ENCODE measurements around the gene TRHDE. TPM values are rescaled to one million over a fixed set of nuclear protein-coding genes. Genes with fewer than 3 reads are reported as not detected.

TRHDE gene
- total RNA-seq, 1 experiment from 2014 or later = 0.74 TPM

- Histone ChIP-seq H3K79me2 (ENCODE audit: low read depth) (no peaks in the 10 kb centered on the region), H2AFZ (no peak overlapping the region), H3K4me2 (no peak overlapping the region), H3K27ac (no peak overlapping the region), H3K36me3 (ENCODE audit: low read depth) (no peaks in the 10 kb centered on the region), H3K4me3 (no peak overlapping the region), H3F3A (ENCODE audit: insufficient read depth, low read depth) (no peaks in the 10 kb centered on the region), H3K4me1 (replicated peaks; ENCODE audit: insufficient read depth) (no peaks in the 10 kb centered on the region), H3K9me2 (ENCODE audit: insufficient read depth) (no peaks in the 10 kb centered on the region; the same call in 1 of the 2 replicates), H3K27me3 (ENCODE audit: insufficient read depth, low read depth) (no peaks in the 10 kb centered on the region), H3K9me3 (ENCODE audit: insufficient read depth, low read depth) (no peaks in the 10 kb centered on the region), H4K20me1 (ENCODE audit: insufficient read depth) (no peaks in the 10 kb centered on the region)
- POLR2A ChIA-PET (ENCODE audit: unreplicated experiment) = no interaction called here
- CTCF ChIA-PET = no interaction called here
- BruUV-seq (replicated peaks) = no TSS peak
- no peak for DNase-seq
- intact Hi-C loops (cut with micrococcal nuclease; ENCODE audit: unreplicated experiment) = no loop called here
- TF ChIP-seq EZH2 (IDR thresholded peaks at IDR 0.05; ENCODE audit: low read depth) (no peak), CTCF (conservative IDR thresholded peaks at IDR 0.05) (no peak)
Observed at GRCh38 chr12:72677846-72678245, 405.7 kb downstream of the TRHDE start.

- ChIA-PET POLR2A (ENCODE audit: unreplicated experiment) (no interaction called here), CTCF (no interaction called here)
- Histone ChIP-seq H3K9me3 (ENCODE audit: insufficient read depth, low read depth) (no peaks in the 10 kb centered on the region), H3K36me3 (ENCODE audit: low read depth) (no peaks in the 10 kb centered on the region), H3K4me3 (no peak overlapping the region), H2AFZ (no peak overlapping the region), H3K4me2 (no peak overlapping the region), H3K27me3 (ENCODE audit: insufficient read depth, low read depth) (no peaks in the 10 kb centered on the region), H3K27ac (no peak overlapping the region), H4K20me1 (ENCODE audit: insufficient read depth) (no peaks in the 10 kb centered on the region), H3K4me1 (replicated peaks; ENCODE audit: insufficient read depth) (no peaks in the 10 kb centered on the region), H3K9me2 (ENCODE audit: insufficient read depth) (no peaks in the 10 kb centered on the region; the same call in 1 of the 2 replicates), H3K79me2 (ENCODE audit: low read depth) (no peaks in the 10 kb centered on the region), H3F3A (ENCODE audit: insufficient read depth, low read depth) (no peaks in the 10 kb centered on the region)
- no peak for DNase-seq
- TF ChIP-seq EZH2 (IDR thresholded peaks at IDR 0.05; ENCODE audit: low read depth) (no peak), CTCF (conservative IDR thresholded peaks at IDR 0.05) (no peak)
- no TSS peak for BruUV-seq (replicated peaks)
- intact Hi-C loops (cut with micrococcal nuclease; ENCODE audit: unreplicated experiment) = no loop called here
Observed at GRCh38 chr12:72679147-72679757, 407.1 kb downstream of the TRHDE start.

- H3K4me1 ChIP-seq (replicated peaks; ENCODE audit: insufficient read depth) = no peaks in the 10 kb centered on the region
- H3K9me2 ChIP-seq (ENCODE audit: insufficient read depth) = no peaks in the 10 kb centered on the region; the same call in 1 of the 2 replicates
- no peaks in the 10 kb centered on the region for H3F3A ChIP-seq (ENCODE audit: insufficient read depth, low read depth)
- H3K79me2 ChIP-seq (ENCODE audit: low read depth) = no peaks in the 10 kb centered on the region
- H2AFZ ChIP-seq = no peak overlapping the region
- no peaks in the 10 kb centered on the region for H3K27me3 ChIP-seq (ENCODE audit: insufficient read depth, low read depth)
- TF ChIP-seq EZH2 (IDR thresholded peaks at IDR 0.05; ENCODE audit: low read depth) (no peak), CTCF (conservative IDR thresholded peaks at IDR 0.05) (no peak)
- H3K36me3 ChIP-seq (ENCODE audit: low read depth) = no peaks in the 10 kb centered on the region
- no peak overlapping the region for H3K4me3 ChIP-seq
- intact Hi-C loops (cut with micrococcal nuclease; ENCODE audit: unreplicated experiment) = no loop called here
- no peak overlapping the region for H3K4me2 ChIP-seq
- H3K9me3 ChIP-seq (ENCODE audit: insufficient read depth, low read depth) = no peaks in the 10 kb centered on the region
- CTCF ChIA-PET = no interaction called here
- no peaks in the 10 kb centered on the region for H4K20me1 ChIP-seq (ENCODE audit: insufficient read depth)
- POLR2A ChIA-PET (ENCODE audit: unreplicated experiment) = no interaction called here
- BruUV-seq (replicated peaks) = no TSS peak
- no peak overlapping the region for H3K27ac ChIP-seq
- no peak for DNase-seq
Observed at GRCh38 chr12:72681028-72681427, 408.9 kb downstream of the TRHDE start.

All from PC-9 (cell line).